HCT116 (cell line): ENCODE data around the gene MTHFD1L. TPM values are rescaled to one million over a fixed set of nuclear protein-coding genes. Genes with fewer than 3 reads are reported as not detected.
A peak's percentile ranks its signal among the peaks of the same experiment; 100 is the strongest.

Experiments used
- ATAC-seq: fragments of 200-7000 bp; cut with Tn5 transposase; 2 replicates; pipeline ENCODE4 v1.9.1; 2020; ENCODE audit warnings: mild to moderate bottlenecking, moderate library complexity
- BruUV-seq: library from RNA; stranded (reverse); fragments of 400-500 nt; replicated peaks from 2 replicates; lab custom pipeline; 2021; lab: Mats Ljungman, UMichigan
- CTCF ChIA-PET: fragments of 300-600 bp; sonication (Branson Sonifier 250); formaldehyde crosslinking; loops from one replicate; lab custom pipeline; 2021; ENCODE audit warnings: antibody characterized with exemption; lab: Charles Lee
- POLR2A ChIA-PET: fragments of 300-600, 350-600 bp; sonication (Branson Sonifier 250); formaldehyde crosslinking; loops from one replicate; lab custom pipeline; 2021; ENCODE audit warnings: antibody characterized with exemption; lab: Charles Lee
- RAD21 ChIA-PET, 2 experiments: fragments of 300-600 bp; sonication (Branson Sonifier 250); formaldehyde crosslinking; loops; one replicate each; lab custom pipeline; 2023; ENCODE audit warnings: low total read pairs in 2 of 2; ENCODE audit not compliant: uncharacterized antibody in 2 of 2, unreplicated experiment in 2 of 2, low non-redundant PET in 1 of 2; lab: Charles Lee
- DNase-seq: peaks from one replicate; pipeline ENCODE4 v3.0.0-alpha.2; 2010; ENCODE audit warnings: low read depth, low spot score
- H2AFZ ChIP-seq: fragments of 200-600 bp; shearing (Covaris generic), sonication (generic); 2 replicates; pipeline ENCODE4 v1.6.1; 2017; ENCODE audit warnings: low read depth, mixed run types, mixed read lengths, antibody characterized with exemption, low read length; ENCODE audit not compliant: poor library complexity, severe bottlenecking
- H3K27ac ChIP-seq: 2 replicates; pipeline ENCODE4 v1.5.1; 2012; ENCODE audit warnings: low read depth, low read length
- H3K27me3 ChIP-seq: fragments of 200-600 bp; sonication (generic); 2 replicates; pipeline ENCODE4 v1.6.1; 2016; ENCODE audit warnings: mixed run types, low read length, mixed read lengths; ENCODE audit not compliant: insufficient read depth
- H3K36me3 ChIP-seq, 2 experiments: fragments of 200-500 bp in 1 of 2; fragments of 200-600 bp in 1 of 2; sonication (Bioruptor generic) in 1 of 2; sonication (generic) in 1 of 2; 2 replicates each; pipeline versions ENCODE4 v1.5.1 to v1.6.1; 2014 to 2016; ENCODE audit warnings: low read length in 2 of 2, inconsistent platforms in 1 of 2, mixed read lengths in 1 of 2, mixed run types in 1 of 2; ENCODE audit not compliant: insufficient read depth in 2 of 2, control insufficient read depth in 1 of 2
- H3K4me1 ChIP-seq, 2 experiments: fragments of 200-600 bp in 1 of 2; sonication (generic) in 1 of 2; 2 replicates each; pipeline versions ENCODE4 v1.5.1 to v1.6.1; 2012 to 2017; ENCODE audit warnings: low read length in 2 of 2, inconsistent platforms in 1 of 2, mild to moderate bottlenecking in 1 of 2, mixed read lengths in 1 of 2, mixed run types in 1 of 2, moderate library complexity in 1 of 2; ENCODE audit not compliant: insufficient read depth in 2 of 2, control insufficient read depth in 1 of 2
- H3K4me2 ChIP-seq: fragments of 200-600 bp; sonication (generic); 2 replicates; pipeline ENCODE4 v1.6.1; 2017; ENCODE audit warnings: mixed run types, low read length, mixed read lengths
- H3K4me3 ChIP-seq, 2 experiments: fragments of 200-600 bp in 1 of 2; sonication (generic) in 1 of 2; replicated peaks in 1 of 2; 2 replicates each; pipeline ENCODE4 v1.5.1; 2011 to 2016; ENCODE audit warnings: low read length in 2 of 2, control low read depth in 1 of 2, low read depth in 1 of 2, mild to moderate bottlenecking in 1 of 2, mixed read lengths in 1 of 2, mixed run types in 1 of 2
- H3K79me2 ChIP-seq: fragments of 200-600 bp; sonication (generic); 2 replicates; pipeline ENCODE4 v1.6.1; 2017; ENCODE audit warnings: mild to moderate bottlenecking, mixed run types, low read length, moderate library complexity, mixed read lengths; ENCODE audit not compliant: insufficient read depth
- H3K9ac ChIP-seq: fragments of 200-600 bp; sonication (generic); 2 replicates; pipeline ENCODE4 v1.6.1; 2016; ENCODE audit warnings: low read length, mixed read lengths
- H3K9me2 ChIP-seq: fragments of 200-600 bp; sonication (generic), shearing (Covaris generic); 2 replicates; pipeline ENCODE4 v1.6.1; 2017; ENCODE audit warnings: mixed run types, mild to moderate bottlenecking, moderate library complexity; ENCODE audit not compliant: insufficient read depth
- H3K9me3 ChIP-seq, 2 experiments: fragments of 200-500 bp in 1 of 2; fragments of 200-600 bp in 1 of 2; sonication (Bioruptor generic) in 1 of 2; sonication (generic) in 1 of 2; 2 replicates each; pipeline ENCODE4 v1.6.1; 2014 to 2017; ENCODE audit warnings: low read length in 2 of 2, mixed read lengths in 2 of 2, inconsistent platforms in 1 of 2, low read depth in 1 of 2, mild to moderate bottlenecking in 1 of 2, mixed run types in 1 of 2, moderate library complexity in 1 of 2; ENCODE audit not compliant: control insufficient read depth in 1 of 2, insufficient read depth in 1 of 2
- H4K20me1 ChIP-seq: fragments of 200-600 bp; sonication (generic), shearing (Covaris generic); 2 replicates; pipeline ENCODE4 v1.6.1; 2017; ENCODE audit warnings: mixed run types, mild to moderate bottlenecking, moderate library complexity; ENCODE audit not compliant: insufficient read depth
- EGR1 ChIP-seq: IDR thresholded peaks from 2 replicates; pipeline ENCODE4 v1.6.1; 2012; ENCODE audit warnings: low read depth
- ELF1 ChIP-seq: IDR thresholded peaks from 2 replicates; pipeline ENCODE4 v1.6.1; 2012; ENCODE audit warnings: low read depth, borderline replicate concordance
- JUND ChIP-seq: IDR thresholded peaks from 2 replicates; pipeline ENCODE4 v1.6.1; 2012
- POLR2AphosphoS5 ChIP-seq: IDR thresholded peaks from 2 replicates; pipeline ENCODE4 v1.6.1; 2011; ENCODE audit warnings: mild to moderate bottlenecking, low read depth, low read length, moderate library complexity
- SIN3A ChIP-seq: IDR thresholded peaks from 2 replicates; pipeline ENCODE4 v1.6.1; 2012; ENCODE audit warnings: low read depth
- TCF7L2 ChIP-seq: IDR thresholded peaks from 2 replicates; pipeline ENCODE4 v1.7.0; 2011; ENCODE audit warnings: borderline replicate concordance, inconsistent platforms; ENCODE audit not compliant: insufficient read depth, insufficient read length; ENCODE audit errors: extremely low read depth
- YY1 ChIP-seq: IDR thresholded peaks from 2 replicates; pipeline ENCODE4 v1.6.1; 2011; ENCODE audit warnings: low read length, low read depth, moderate library complexity, mild to moderate bottlenecking; ENCODE audit not compliant: insufficient replicate concordance; ENCODE audit errors: extremely low read depth
- ZBTB33 ChIP-seq: IDR thresholded peaks from 2 replicates; pipeline ENCODE4 v1.6.1; 2011; ENCODE audit warnings: mild to moderate bottlenecking, low read length, moderate library complexity; ENCODE audit not compliant: insufficient replicate concordance; ENCODE audit errors: extremely low read depth
- intact Hi-C: fragments of 100-400 bp; cut with micrococcal nuclease; formaldehyde crosslinking; loops from 2 replicates; pipeline ENCODE4 v1.10.0; 2022
- total RNA-seq: library from RNA; stranded (reverse); gene quantifications from one replicate; pipeline ENCODE4 v1.2.1, GENCODE V29; 2021; ENCODE audit not compliant: unreplicated experiment

MTHFD1L gene
- total RNA-seq, 1 experiment from 2014 or later: 127 TPM

- POLR2A ChIA-PET: interaction anchor here (0.7 to 6.1 kb wide), 12 partner anchors 8 to 265 kb away, joined by 3 to 36 read pairs (median 5); no protein-coding TSS in a partner anchor
- Histone ChIP-seq H3K4me1 (peaks cover 85 to 93% of the 10 kb centered on the region in 2 experiments), H4K20me1 (no peaks in the 10 kb centered on the region), H3K9ac (peak overlapping the region; percentile 74), H3K4me3 (peak overlapping the region; percentile 1 to 6; a peak in 3 of 4 replicates), H3K36me3 (no peaks in the 10 kb centered on the region), H2AFZ (no peak overlapping the region), H3K9me3 (no peaks in the 10 kb centered on the region), H3K4me2 (peak overlapping the region; percentile 64), H3K27ac (peak overlapping the region; percentile 100), H3K27me3 (no peaks in the 10 kb centered on the region), H3K79me2 (peaks cover 65% of the 10 kb centered on the region), H3K9me2 (no peaks in the 10 kb centered on the region)
- TF ChIP-seq EGR1 (no peak), SIN3A (no peak)
- DNase-seq (peak; percentile 75), ATAC-seq (peak; percentile 79)
- RAD21 ChIA-PET: interaction anchor here (0.6 to 1.1 kb wide), 3 partner anchors 9 to 64 kb away, joined by 3 read pairs; no protein-coding TSS in a partner anchor
- TSS peak; percentile 95 for BruUV-seq
- intact Hi-C loops: loop anchor here (1.0 to 10.0 kb wide), 5 partner anchors 18 to 268 kb away; no protein-coding TSS in a partner anchor
- CTCF ChIA-PET: no interaction called here
Measured at GRCh38 chr6:151059612-151060095, 194.2 kb downstream of the MTHFD1L start.

- peak overlapping the region; percentile 74 for H3K9ac ChIP-seq
- no peaks in the 10 kb centered on the region for H3K9me3 ChIP-seq
- TF ChIP-seq POLR2AphosphoS5 (peak; percentile 11; the same call in 1 of the 2 replicates), ZBTB33 (peak; percentile 66), TCF7L2 (peak; percentile 83), YY1 (peak; percentile 42), JUND (no peak), ELF1 (no peak)
- ATAC-seq: peak; percentile 80
- DNase-seq: peak; percentile 98
- no peaks in the 10 kb centered on the region for H4K20me1 ChIP-seq
- H3K79me2 ChIP-seq: peaks cover 69% of the 10 kb centered on the region
- no TSS peak for BruUV-seq
- peaks cover 89 to 95% of the 10 kb centered on the region in 2 experiments for H3K4me1 ChIP-seq
- ChIA-PET POLR2A (interaction anchor here (0.7 to 6.1 kb wide), 11 partner anchors 8 to 265 kb away, joined by 3 to 36 read pairs (median 5); no protein-coding TSS in a partner anchor), CTCF (no interaction called here), RAD21 (interaction anchor here (1.0 to 1.1 kb wide), 2 partner anchors 9 to 22 kb away, joined by 3 read pairs; no protein-coding TSS in a partner anchor)
- peak overlapping the region; percentile 64 for H3K4me2 ChIP-seq
- H3K27ac ChIP-seq: peak overlapping the region; percentile 100
- H3K4me3 ChIP-seq: peak overlapping the region in 1 of 2 experiments; percentile 3; a peak in 2 of 4 replicates
- H3K27me3 ChIP-seq: no peaks in the 10 kb centered on the region
- intact Hi-C loops: loop anchor here (1.0 to 10.0 kb wide), 5 partner anchors 19 to 267 kb away; no protein-coding TSS in a partner anchor
- H2AFZ ChIP-seq: no peak overlapping the region
- no peaks in the 10 kb centered on the region for H3K9me2 ChIP-seq
- no peaks in the 10 kb centered on the region for H3K36me3 ChIP-seq
Measured at GRCh38 chr6:151060096-151060765, 194.7 kb downstream of the MTHFD1L start.
